Activated CD4-positive, alpha-beta T cell treated with anti-CD3 and anti-CD28 coated beads for 36 hours (primary cell): Measurements from ENCODE around the gene KAT8. TPM values are rescaled to one million over a fixed set of nuclear protein-coding genes. Genes with fewer than 3 reads are reported as not detected.

ENCODE experiments used
- ATAC-seq: fragments of 200-7000 bp; cut with Tn5 transposase; one replicate; pipeline ENCODE4 v1.10.0; 2021; ENCODE audit warnings: mild to moderate bottlenecking, moderate library complexity
- CTCF ChIA-PET: fragments of 350-600 bp; sonication (Branson Sonifier 250); formaldehyde crosslinking; loops from one replicate; lab custom pipeline; 2021; ENCODE audit warnings: antibody characterized with exemption; lab: Charles Lee
- POLR2A ChIA-PET: fragments of 350-600 bp; sonication (Branson Sonifier 250); formaldehyde crosslinking; loops from one replicate; lab custom pipeline; 2021; ENCODE audit warnings: antibody characterized with exemption, inconsistent platforms; lab: Charles Lee
- DNase-seq: peaks from one replicate; pipeline ENCODE4 v3.0.0-alpha.2; 2020
- H3K27ac Mint-ChIP-seq: one replicate; pipeline ENCODE4 v1.8.0; 2021; ENCODE audit warnings: mixed read lengths
- H3K27me3 Mint-ChIP-seq: one replicate; pipeline ENCODE4 v1.8.0; 2021; ENCODE audit warnings: mixed read lengths
- H3K36me3 Mint-ChIP-seq: one replicate; pipeline ENCODE4 v1.8.0; 2021; ENCODE audit warnings: low read depth, mixed read lengths
- H3K4me1 Mint-ChIP-seq: one replicate; pipeline ENCODE4 v1.8.0; 2021; ENCODE audit warnings: mixed read lengths
- H3K4me3 Mint-ChIP-seq: one replicate; pipeline ENCODE4 v1.8.0; 2021; ENCODE audit warnings: mild to moderate bottlenecking, moderate library complexity, mixed read lengths
- H3K9me3 Mint-ChIP-seq: one replicate; pipeline ENCODE4 v1.8.0; 2021; ENCODE audit warnings: low read depth, mixed read lengths
- intact Hi-C, 2 experiments: fragments of 100-400 bp; cut with DNase I in 1 of 2; cut with micrococcal nuclease in 1 of 2; formaldehyde crosslinking; loops; one replicate each; pipeline versions ENCODE4 v1.14.2 to v1.15.1; 2022 to 2024; cut with DNase I, micrococcal nuclease
- total RNA-seq, 2 experiments: library from RNA; stranded (reverse); gene quantifications; one replicate each; pipeline ENCODE4 v1.2.3, GENCODE V29; 2021

The KAT8 gene
- total RNA-seq, 2 experiments from 2014 or later: 53.6 to 63.1 TPM

- Mint-ChIP-seq H3K9me3 (no peaks in the 10 kb centered on the region), H3K36me3 (peaks cover 33% of the 10 kb centered on the region), H3K27ac (peak overlapping the region; percentile 83), H3K4me3 (peak overlapping the region; percentile 88), H3K27me3 (no peaks in the 10 kb centered on the region), H3K4me1 (peaks cover 14% of the 10 kb centered on the region)
- DNase-seq (no peak), ATAC-seq (no peak)
- CTCF ChIA-PET: interaction anchor here (0.6 to 3.3 kb wide), 4 partner anchors 23 to 52 kb away, joined by 3 to 28 read pairs (median 7); partner anchors contain the start of genes ZNF646 and ZNF668
- POLR2A ChIA-PET: interaction anchor here (1.0 to 1.8 kb wide), 9 partner anchors 11 to 756 kb away, joined by 3 to 26 read pairs (median 5); partner anchors contain the start of genes BCKDK, FUS, VKORC1 and ZNF267
- intact Hi-C loops: no loop called here
These were observed 1.0 kb downstream of the KAT8 start for GRCh38 chr16:31118223-31119155.

DNA sequence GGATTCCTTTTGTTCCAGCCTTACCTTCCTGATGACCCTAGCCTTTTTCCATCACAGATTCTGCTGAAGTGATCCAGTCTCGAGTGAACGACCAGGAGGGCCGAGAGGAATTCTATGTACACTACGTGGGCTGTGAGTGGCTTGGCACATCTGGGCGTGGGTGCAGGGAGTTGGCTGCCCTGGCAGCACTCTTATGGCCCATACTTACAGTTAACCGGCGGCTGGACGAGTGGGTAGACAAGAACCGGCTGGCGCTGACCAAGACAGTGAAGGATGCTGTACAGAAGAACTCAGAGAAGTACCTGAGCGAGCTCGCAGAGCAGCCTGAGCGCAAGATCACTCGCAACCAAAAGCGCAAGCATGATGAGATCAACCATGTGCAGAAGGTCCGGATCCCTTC, 2.7 kb downstream of the KAT8 start:
- H3K27ac Mint-ChIP-seq: no peak overlapping the region
- CTCF ChIA-PET: interaction anchor here (0.8 to 2.7 kb wide), 2 partner anchors 22 to 23 kb away, joined by 3 to 14 read pairs; no protein-coding TSS in a partner anchor
- H3K9me3 Mint-ChIP-seq: no peaks in the 10 kb centered on the region
- no peak overlapping the region for H3K4me3 Mint-ChIP-seq
- POLR2A ChIA-PET: interaction anchor here (1.6 kb wide), 1 partner anchor 22 kb away, joined by 4 read pairs; no protein-coding TSS in a partner anchor
- H3K27me3 Mint-ChIP-seq: no peaks in the 10 kb centered on the region
- ATAC-seq: no peak
- peaks cover 42% of the 10 kb centered on the region for H3K36me3 Mint-ChIP-seq
- peaks cover 11% of the 10 kb centered on the region for H3K4me1 Mint-ChIP-seq
- DNase-seq: no peak
- intact Hi-C loops: no loop called here

GRCh38 chr16:31125844-31126243, 8.4 kb downstream of the KAT8 start:
- ATAC-seq: no peak
- peaks cover 34% of the 10 kb centered on the region for H3K36me3 Mint-ChIP-seq
- no peaks in the 10 kb centered on the region for H3K27me3 Mint-ChIP-seq
- H3K4me3 Mint-ChIP-seq: no peak overlapping the region
- H3K27ac Mint-ChIP-seq: peak overlapping the region; percentile 10
- intact Hi-C loops: no loop called here
- H3K9me3 Mint-ChIP-seq: no peaks in the 10 kb centered on the region
- no peak for DNase-seq
- CTCF ChIA-PET: no interaction called here
- POLR2A ChIA-PET: interaction anchor here (1.1 kb wide), 1 partner anchor 144 kb away, joined by 3 read pairs; no protein-coding TSS in a partner anchor
- H3K4me1 Mint-ChIP-seq: no peaks in the 10 kb centered on the region

GRCh38 chr16:31127182-31127581, 9.7 kb downstream of the KAT8 start:
- ATAC-seq: no peak
- Mint-ChIP-seq H3K27me3 (no peaks in the 10 kb centered on the region), H3K4me1 (no peaks in the 10 kb centered on the region), H3K9me3 (no peaks in the 10 kb centered on the region), H3K36me3 (peaks cover 30% of the 10 kb centered on the region), H3K27ac (no peak overlapping the region), H3K4me3 (no peak overlapping the region)
- POLR2A ChIA-PET: interaction anchor here (0.6 to 0.7 kb wide), 2 partner anchors 56 to 254 kb away, joined by 3 read pairs; no protein-coding TSS in a partner anchor
- DNase-seq: no peak
- intact Hi-C loops: no loop called here
- CTCF ChIA-PET: interaction anchor here (1.5 kb wide), 1 partner anchor 15 kb away, joined by 7 read pairs; no protein-coding TSS in a partner anchor

DNA sequence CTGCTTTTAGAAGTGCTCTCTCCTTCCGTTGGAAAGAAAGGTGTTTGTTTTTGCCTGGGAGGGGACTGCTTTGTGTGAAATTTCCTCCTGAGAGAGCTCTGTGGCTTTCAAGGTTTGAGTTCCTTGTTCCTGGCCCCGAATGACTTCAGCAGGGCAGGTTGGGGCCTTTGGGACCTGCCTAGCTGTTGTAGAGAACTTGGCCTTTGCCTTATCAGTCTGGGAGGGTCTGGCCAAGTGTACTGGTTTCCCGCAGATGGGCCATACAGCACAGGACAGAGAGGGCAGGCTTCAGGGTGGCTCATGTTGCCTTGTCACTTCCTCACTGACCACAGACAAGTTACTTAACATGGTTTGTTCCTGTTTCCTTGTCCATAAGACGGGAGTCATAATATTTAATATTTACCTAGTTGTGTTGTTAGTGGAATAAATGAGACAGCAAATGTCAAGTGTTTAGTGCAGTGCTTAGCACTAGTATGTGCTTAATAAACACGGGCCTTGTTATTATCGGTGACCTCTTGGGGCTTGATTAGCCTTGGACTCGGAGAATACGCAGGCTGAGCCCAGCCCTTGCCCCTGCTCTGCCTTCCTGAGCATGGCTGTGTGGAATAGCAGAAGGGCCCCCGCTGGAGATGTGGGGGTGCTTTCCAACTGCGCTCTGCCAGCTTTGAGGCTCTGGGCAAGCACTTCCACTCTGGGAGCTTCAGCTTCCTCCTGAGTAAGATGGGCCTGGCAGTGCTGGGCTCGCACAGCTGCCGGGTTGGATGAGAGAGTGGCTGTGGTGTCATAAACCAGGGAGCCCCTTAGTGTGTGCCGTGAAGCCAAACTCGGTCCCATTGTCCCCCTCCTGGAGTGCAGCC, 11.5 kb downstream of the KAT8 start:
- no peaks in the 10 kb centered on the region for H3K27me3 Mint-ChIP-seq
- intact Hi-C loops: no loop called here
- DNase-seq (no peak), ATAC-seq (no peak)
- no peaks in the 10 kb centered on the region for H3K4me1 Mint-ChIP-seq
- ChIA-PET POLR2A (interaction anchor here (0.9 to 1.6 kb wide), 2 partner anchors 8 to 13 kb away, joined by 3 to 6 read pairs; no protein-coding TSS in a partner anchor), CTCF (interaction anchor here (3.1 kb wide), 1 partner anchor 13 kb away, joined by 10 read pairs; no protein-coding TSS in a partner anchor)
- no peak overlapping the region for H3K4me3 Mint-ChIP-seq
- peaks cover 28% of the 10 kb centered on the region for H3K36me3 Mint-ChIP-seq
- H3K27ac Mint-ChIP-seq: peak overlapping the region; percentile 2
- no peaks in the 10 kb centered on the region for H3K9me3 Mint-ChIP-seq

GRCh38 chr16:31129568-31130335, 12.3 kb downstream of the KAT8 start:
- Mint-ChIP-seq H3K9me3 (no peaks in the 10 kb centered on the region), H3K4me1 (no peaks in the 10 kb centered on the region), H3K4me3 (no peak overlapping the region), H3K27me3 (no peaks in the 10 kb centered on the region), H3K36me3 (peaks cover 23% of the 10 kb centered on the region), H3K27ac (no peak overlapping the region)
- ATAC-seq (no peak), DNase-seq (no peak)
- ChIA-PET POLR2A (interaction anchor here (0.6 to 1.6 kb wide), 3 partner anchors 8 to 144 kb away, joined by 3 to 6 read pairs (median 3); no protein-coding TSS in a partner anchor), CTCF (interaction anchor here (3.1 kb wide), 1 partner anchor 12 kb away, joined by 10 read pairs; no protein-coding TSS in a partner anchor)
- intact Hi-C loops: no loop called here

DNA sequence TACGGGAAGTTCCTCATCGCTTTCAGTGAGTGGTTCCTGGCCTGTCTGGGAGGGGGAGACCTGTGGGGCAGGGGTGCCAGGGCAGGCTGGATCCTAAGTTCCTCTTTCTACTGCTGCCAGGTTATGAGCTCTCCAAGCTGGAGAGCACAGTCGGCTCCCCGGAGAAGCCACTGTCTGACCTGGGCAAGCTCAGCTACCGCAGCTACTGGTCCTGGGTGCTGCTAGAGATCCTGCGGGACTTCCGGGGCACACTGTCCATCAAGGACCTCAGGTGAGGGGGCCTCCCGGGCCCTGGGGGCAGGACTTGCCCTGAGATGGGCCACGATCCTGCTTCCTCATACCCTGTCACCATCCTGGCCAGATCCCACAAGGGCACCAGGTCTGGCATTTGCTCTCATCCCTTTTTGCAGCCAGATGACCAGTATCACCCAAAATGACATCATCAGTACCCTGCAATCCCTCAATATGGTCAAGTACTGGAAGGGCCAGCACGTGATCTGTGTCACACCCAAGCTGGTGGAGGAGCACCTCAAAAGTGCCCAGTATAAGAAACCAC, 12.9 kb downstream of the KAT8 start:
- H3K36me3 Mint-ChIP-seq: peaks cover 22% of the 10 kb centered on the region
- no peak overlapping the region for H3K27ac Mint-ChIP-seq
- H3K9me3 Mint-ChIP-seq: no peaks in the 10 kb centered on the region
- H3K4me3 Mint-ChIP-seq: no peak overlapping the region
- H3K27me3 Mint-ChIP-seq: no peaks in the 10 kb centered on the region
- DNase-seq: no peak
- ChIA-PET POLR2A (no interaction called here), CTCF (interaction anchor here (0.6 to 3.1 kb wide), 2 partner anchors 12 to 316 kb away, joined by 3 to 10 read pairs; no protein-coding TSS in a partner anchor)
- intact Hi-C loops: no loop called here
- H3K4me1 Mint-ChIP-seq: no peaks in the 10 kb centered on the region
- no peak for ATAC-seq

GRCh38 chr16:31130899-31131298, 13.4 kb downstream of the KAT8 start:
- no peaks in the 10 kb centered on the region for H3K4me1 Mint-ChIP-seq
- H3K36me3 Mint-ChIP-seq: peaks cover 18% of the 10 kb centered on the region
- no peak for ATAC-seq
- ChIA-PET CTCF (interaction anchor here (0.6 to 3.1 kb wide), 2 partner anchors 11 to 315 kb away, joined by 3 to 10 read pairs; no protein-coding TSS in a partner anchor), POLR2A (no interaction called here)
- H3K4me3 Mint-ChIP-seq: no peak overlapping the region
- H3K27ac Mint-ChIP-seq: no peak overlapping the region
- no peaks in the 10 kb centered on the region for H3K9me3 Mint-ChIP-seq
- DNase-seq: no peak
- intact Hi-C loops: no loop called here
- H3K27me3 Mint-ChIP-seq: no peaks in the 10 kb centered on the region

GRCh38 chr16:31131416-31131815, 14.0 kb downstream of the KAT8 start:
- no peaks in the 10 kb centered on the region for H3K9me3 Mint-ChIP-seq
- no peak overlapping the region for H3K4me3 Mint-ChIP-seq
- DNase-seq (no peak), ATAC-seq (no peak)
- H3K27ac Mint-ChIP-seq: no peak overlapping the region
- peaks cover 15% of the 10 kb centered on the region for H3K36me3 Mint-ChIP-seq
- no peaks in the 10 kb centered on the region for H3K4me1 Mint-ChIP-seq
- ChIA-PET CTCF (no interaction called here), POLR2A (interaction anchor here (0.5 kb wide), 1 partner anchor 16 kb away, joined by 5 read pairs; no protein-coding TSS in a partner anchor)
- H3K27me3 Mint-ChIP-seq: no peaks in the 10 kb centered on the region
- intact Hi-C loops: no loop called here

DNA sequence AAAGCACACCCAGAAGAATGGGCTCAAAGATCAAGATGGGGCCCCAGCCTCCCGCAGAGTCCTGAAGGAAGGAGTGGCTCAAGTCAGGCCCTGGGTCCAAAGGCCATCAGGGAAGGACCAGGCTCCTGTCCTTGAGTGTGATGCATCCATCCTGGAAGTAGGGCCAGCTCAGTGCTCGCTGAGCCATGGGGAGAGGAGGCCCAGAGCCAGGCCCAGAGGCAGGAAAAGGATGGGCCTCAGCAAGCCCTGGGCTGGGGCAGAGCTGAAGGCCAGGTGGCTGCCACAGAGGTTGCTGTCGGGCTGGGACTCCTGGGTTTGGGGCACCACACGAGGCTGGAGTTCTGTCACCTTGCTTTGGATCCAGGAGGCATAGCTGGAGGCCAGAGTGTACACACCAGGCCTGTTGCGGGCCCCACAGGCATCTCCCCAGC, 14.4 kb downstream of the KAT8 start:
- H3K9me3 Mint-ChIP-seq: no peaks in the 10 kb centered on the region
- peaks cover 15% of the 10 kb centered on the region for H3K36me3 Mint-ChIP-seq
- H3K4me1 Mint-ChIP-seq: no peaks in the 10 kb centered on the region
- no peak overlapping the region for H3K4me3 Mint-ChIP-seq
- ChIA-PET CTCF (no interaction called here), POLR2A (interaction anchor here (0.5 kb wide), 1 partner anchor 17 kb away, joined by 5 read pairs; no protein-coding TSS in a partner anchor)
- no peaks in the 10 kb centered on the region for H3K27me3 Mint-ChIP-seq
- ATAC-seq: peak; percentile 13
- DNase-seq: no peak
- H3K27ac Mint-ChIP-seq: no peak overlapping the region
- intact Hi-C loops: no loop called here
